OCI-LY3 (cell line): Measurements from ENCODE around the gene SAMM50.

ENCODE experiments used
- H2AFZ ChIP-seq: fragments of 200-600, 300-600 bp; shearing (Covaris generic); 2 replicates; pipeline ENCODE4 v1.6.0; 2014; ENCODE audit warnings: antibody characterized with exemption, low read depth, low read length
- H3K27ac ChIP-seq: fragments of 200-600, 300-600 bp; sonication (generic); 2 replicates; pipeline ENCODE4 v1.5.1; 2014; ENCODE audit warnings: mild to moderate bottlenecking, low read length, moderate library complexity, mixed read lengths
- H3K27me3 ChIP-seq: fragments of 200-600, 300-600 bp; sonication (generic); 2 replicates; pipeline ENCODE4 v1.6.1; 2014; ENCODE audit warnings: low read depth, low read length, mixed read lengths
- H3K36me3 ChIP-seq: fragments of 200-600, 300-600 bp; sonication (generic); replicated peaks from 2 replicates; pipeline ENCODE3; 2014; ENCODE audit warnings: low read depth, low read length, mixed read lengths
- H3K4me1 ChIP-seq: fragments of 300-600, 200-600 bp; sonication (generic); 2 replicates; pipeline ENCODE4 v1.6.1; 2014; ENCODE audit warnings: low read length, mixed read lengths
- H3K4me2 ChIP-seq: fragments of 200-600, 300-600 bp; sonication (generic); 2 replicates; pipeline ENCODE4 v1.6.1; 2014; ENCODE audit warnings: low read length, mixed read lengths
- H3K4me3 ChIP-seq: fragments of 300-600, 200-600 bp; sonication (generic); 2 replicates; pipeline ENCODE4 v1.5.1; 2014; ENCODE audit warnings: antibody characterized with exemption, mild to moderate bottlenecking, low read length, moderate library complexity
- H3K79me2 ChIP-seq: fragments of 300-600, 200-600 bp; shearing (Covaris generic); 2 replicates; pipeline ENCODE4 v1.6.1; 2014; ENCODE audit warnings: mild to moderate bottlenecking, low read length, mixed read lengths
- H3K9ac ChIP-seq: fragments of 300-600, 200-600 bp; shearing (Covaris generic); 2 replicates; pipeline ENCODE4 v1.6.0; 2014; ENCODE audit warnings: mild to moderate bottlenecking, low read length, moderate library complexity
- H3K9me3 ChIP-seq: fragments of 200-600, 300-600 bp; shearing (Covaris generic); 2 replicates; pipeline ENCODE4 v1.6.1; 2014; ENCODE audit warnings: low read length, mixed read lengths; ENCODE audit not compliant: insufficient read depth
- H4K20me1 ChIP-seq: fragments of 200-600, 300-600 bp; sonication (generic); 2 replicates; pipeline ENCODE4 v1.6.1; 2016; ENCODE audit warnings: low read length, mixed read lengths; ENCODE audit not compliant: insufficient read depth
- CTCF ChIP-seq: fragments of 200-600, 300-600 bp; sonication (generic); IDR thresholded peaks from 2 replicates; pipeline ENCODE4 v1.5.1; 2014; ENCODE audit warnings: antibody characterized with exemption, low read length, low read depth
- EZH2phosphoT487 ChIP-seq: fragments of 200-600 bp; shearing (Covaris generic); IDR thresholded peaks from 2 replicates; pipeline ENCODE4 v1.6.1; 2018; ENCODE audit warnings: antibody characterized with exemption, mixed run types, low read depth

Gene SAMM50

GRCh38 chr22:44030051-44030701, 74.9 kb downstream of the SAMM50 start:
- Histone ChIP-seq H3K27me3 (no peaks in the 10 kb centered on the region), H3K4me2 (no peak overlapping the region), H3K4me1 (peaks cover 30% of the 10 kb centered on the region), H3K9me3 (no peaks in the 10 kb centered on the region), H2AFZ (no peak overlapping the region), H3K4me3 (no peak overlapping the region), H3K27ac (no peak overlapping the region), H4K20me1 (peaks cover 60% of the 10 kb centered on the region), H3K36me3 (peaks cover 19% of the 10 kb centered on the region), H3K9ac (no peak overlapping the region), H3K79me2 (peaks cover 91% of the 10 kb centered on the region)
- no peak for TF ChIP-seq CTCF
- TF ChIP-seq EZH2phosphoT487 = no peak

DNA sequence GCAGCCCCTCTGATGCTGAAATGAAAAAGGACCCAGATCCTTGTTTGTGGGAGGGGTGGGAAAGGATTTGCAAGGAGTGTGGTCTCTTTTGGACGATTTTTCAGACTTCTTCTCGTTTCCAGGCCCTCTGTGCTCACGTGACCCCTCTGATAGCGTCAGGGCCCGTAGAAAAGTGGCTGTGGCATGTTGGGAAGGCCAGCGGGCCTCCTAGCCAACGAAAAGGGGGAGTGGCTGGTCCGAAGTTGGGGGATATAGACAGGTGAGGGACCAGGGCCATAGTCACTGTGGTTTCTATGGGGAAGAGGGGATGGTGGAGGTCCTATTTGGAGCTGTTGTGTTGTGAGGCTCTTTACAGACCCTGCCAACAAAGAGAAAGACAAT, 75.5 kb downstream of the SAMM50 start:
- Histone ChIP-seq H2AFZ (no peak overlapping the region), H3K36me3 (peaks cover 19% of the 10 kb centered on the region), H3K9ac (no peak overlapping the region), H3K27ac (no peak overlapping the region), H3K4me3 (no peak overlapping the region), H3K9me3 (no peaks in the 10 kb centered on the region), H3K79me2 (peaks cover 88% of the 10 kb centered on the region), H3K4me2 (no peak overlapping the region), H3K4me1 (peaks cover 30% of the 10 kb centered on the region), H4K20me1 (peaks cover 64% of the 10 kb centered on the region), H3K27me3 (no peaks in the 10 kb centered on the region)
- TF ChIP-seq CTCF (no peak), EZH2phosphoT487 (no peak)

- TF ChIP-seq CTCF = no peak
- no peak for TF ChIP-seq EZH2phosphoT487
- Histone ChIP-seq H3K4me1 (peaks cover 24% of the 10 kb centered on the region), H3K36me3 (peaks cover 19% of the 10 kb centered on the region), H3K27ac (no peak overlapping the region), H3K9me3 (no peaks in the 10 kb centered on the region), H4K20me1 (peaks cover 66% of the 10 kb centered on the region), H3K79me2 (peaks cover 85% of the 10 kb centered on the region), H3K27me3 (no peaks in the 10 kb centered on the region), H3K9ac (no peak overlapping the region), H2AFZ (no peak overlapping the region), H3K4me2 (no peak overlapping the region), H3K4me3 (no peak overlapping the region)
These were observed 76.1 kb downstream of the SAMM50 start for GRCh38 chr22:44031158-44031952.

- no peak overlapping the region for H3K9ac ChIP-seq
- H3K4me3 ChIP-seq = no peak overlapping the region
- H3K4me1 ChIP-seq = peaks cover 18% of the 10 kb centered on the region
- H2AFZ ChIP-seq = no peak overlapping the region
- H3K79me2 ChIP-seq = peaks cover 86% of the 10 kb centered on the region
- H3K27me3 ChIP-seq = no peaks in the 10 kb centered on the region
- H3K9me3 ChIP-seq = no peaks in the 10 kb centered on the region
- peaks cover 67% of the 10 kb centered on the region for H4K20me1 ChIP-seq
- TF ChIP-seq CTCF (no peak), EZH2phosphoT487 (no peak)
- peaks cover 19% of the 10 kb centered on the region for H3K36me3 ChIP-seq
- no peak overlapping the region for H3K27ac ChIP-seq
- H3K4me2 ChIP-seq = no peak overlapping the region
These were observed 77.0 kb downstream of the SAMM50 start for GRCh38 chr22:44032126-44032730.
